NCI-H1930 (cell line): ENCODE results near the gene THAP11.
A peak's percentile ranks its signal among the peaks of the same experiment; 100 is the strongest.
"Not testable (repeated sequence)": the region's sequence is repeated elsewhere in the genome, so short reads cannot be mapped to it uniquely, and the experiment has no call there.

ENCODE experiments used
- DNase-seq, 2 experiments: peaks; one replicate each; lab custom pipeline; 2025; lab: John Stamatoyannopoulos, UW

THAP11 gene

DNA sequence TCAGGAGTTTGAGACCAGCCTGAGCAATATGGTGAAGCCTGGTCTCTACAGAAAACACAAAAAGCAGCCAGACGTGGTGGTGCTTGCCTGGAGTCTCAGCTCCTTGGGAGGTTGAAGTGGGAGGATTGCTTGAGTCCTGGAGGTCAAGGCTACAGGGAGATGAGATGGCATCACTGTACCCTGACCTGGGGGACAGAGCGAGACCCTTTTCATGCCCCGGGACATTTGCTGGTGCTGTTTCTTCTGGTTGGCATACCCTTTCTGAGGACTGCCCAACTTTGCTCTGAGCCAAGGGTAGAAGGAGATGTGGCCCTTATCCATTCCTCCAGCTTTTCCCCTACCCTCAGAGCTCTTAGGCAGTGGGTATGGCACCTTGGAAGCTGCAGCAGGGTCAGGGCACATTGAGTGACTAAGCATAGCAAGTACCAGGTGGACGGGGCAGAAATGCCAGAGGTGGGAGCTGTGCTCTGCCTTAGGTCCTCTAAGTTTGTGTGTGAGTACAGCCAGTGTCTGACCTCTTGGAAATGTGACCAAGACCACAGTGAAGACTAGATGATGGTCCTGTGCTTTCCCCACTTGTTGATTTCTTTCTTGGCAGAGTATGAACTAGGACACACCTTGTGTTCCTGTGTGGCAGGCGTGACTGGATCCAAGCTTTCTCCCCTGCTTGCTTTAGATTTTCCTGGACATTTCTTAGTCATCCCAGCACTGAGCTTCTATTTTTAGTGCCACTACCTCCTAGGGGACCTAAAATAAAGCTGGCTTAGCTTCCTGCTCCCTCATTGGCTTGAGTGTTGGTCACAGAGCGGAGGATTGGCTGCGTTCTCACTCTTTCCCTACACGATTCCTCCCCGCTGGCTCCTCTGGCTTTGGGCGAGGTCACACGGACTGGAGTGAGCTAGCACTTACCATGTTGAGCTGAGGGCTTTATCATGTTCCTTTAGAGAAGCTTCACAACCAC lies 20.8 kb downstream of the THAP11 start:
- no peak for DNase-seq

DNA sequence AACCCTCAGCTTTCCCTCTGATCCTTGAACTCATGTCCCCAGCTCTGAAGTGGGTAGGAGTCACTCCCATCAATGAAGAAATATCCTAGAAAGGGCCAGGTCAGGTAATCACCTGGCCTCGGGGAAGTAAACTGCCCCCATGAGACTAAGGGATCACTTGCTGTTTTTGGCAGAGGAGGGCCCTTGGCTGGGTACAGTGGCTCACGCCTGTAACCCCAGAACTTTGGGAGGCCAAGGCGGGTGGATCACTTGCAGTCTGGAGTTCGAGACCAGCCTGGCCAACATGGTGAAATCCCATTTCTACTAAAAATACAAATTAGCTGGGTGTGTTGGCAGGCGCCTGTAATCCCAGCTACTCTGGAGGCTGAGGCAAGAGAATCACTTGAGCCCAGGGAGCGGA lies 21.9 kb downstream of the THAP11 start:
- not testable (repeated sequence) for DNase-seq

DNA sequence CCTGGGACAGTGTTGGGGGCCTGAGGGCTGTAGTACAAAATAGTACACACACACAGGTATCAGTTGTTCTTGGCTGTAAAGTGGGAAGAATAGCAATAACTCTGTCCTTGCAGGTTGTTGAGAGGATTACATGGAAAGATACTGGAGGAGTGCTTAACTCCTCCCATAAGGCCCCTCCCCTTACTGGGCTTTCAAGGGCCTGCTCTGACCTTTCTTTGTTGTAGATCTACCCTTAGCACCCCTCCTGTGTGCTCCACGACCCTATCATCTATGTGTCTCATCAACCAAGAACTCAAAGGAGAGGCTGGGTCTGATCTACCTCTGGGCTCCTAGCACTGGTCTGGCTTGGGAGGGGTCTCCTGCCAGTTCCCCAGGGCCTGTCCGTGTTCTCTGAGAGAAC lies 22.5 kb downstream of the THAP11 start:
- no peak for DNase-seq

DNA sequence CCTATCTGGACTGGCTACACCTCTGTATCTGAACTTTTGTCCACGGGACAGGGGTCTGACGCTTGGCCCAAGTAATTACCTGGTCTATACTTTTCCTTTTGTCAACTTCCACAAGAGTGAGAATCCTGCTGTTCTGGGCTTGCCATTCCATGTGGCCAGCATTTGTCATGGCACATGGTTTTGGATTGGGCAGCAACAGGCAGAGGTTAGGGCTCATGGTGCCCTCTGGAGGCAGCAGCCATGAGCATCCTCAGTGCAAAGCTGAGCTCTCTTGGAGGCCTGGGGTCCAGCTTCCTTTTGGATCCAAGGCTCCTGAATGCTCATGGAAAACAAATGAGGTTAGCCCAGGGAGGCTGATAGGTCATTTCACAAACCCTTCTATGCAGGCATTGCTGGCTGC lies 23.2 kb downstream of the THAP11 start:
- DNase-seq = no peak

DNA sequence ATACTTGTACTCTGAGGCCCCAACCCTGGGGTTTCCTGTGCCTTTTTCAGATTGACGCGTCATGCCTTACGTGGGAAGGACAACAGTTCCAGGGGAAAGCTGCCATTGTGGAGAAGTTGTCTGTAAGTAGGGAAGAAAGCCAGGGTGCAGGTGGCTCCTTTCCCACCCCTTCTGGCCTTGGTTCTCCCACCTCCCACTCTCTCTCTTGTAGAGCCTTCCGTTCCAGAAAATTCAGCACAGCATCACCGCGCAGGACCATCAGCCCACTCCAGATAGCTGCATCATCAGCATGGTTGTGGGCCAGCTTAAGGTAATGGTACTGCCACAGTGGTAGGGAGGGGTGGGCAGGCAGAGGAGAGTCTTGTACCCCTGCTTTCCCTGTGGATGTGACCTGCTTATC lies 26.2 kb downstream of the THAP11 start:
- no peak for DNase-seq

DNA sequence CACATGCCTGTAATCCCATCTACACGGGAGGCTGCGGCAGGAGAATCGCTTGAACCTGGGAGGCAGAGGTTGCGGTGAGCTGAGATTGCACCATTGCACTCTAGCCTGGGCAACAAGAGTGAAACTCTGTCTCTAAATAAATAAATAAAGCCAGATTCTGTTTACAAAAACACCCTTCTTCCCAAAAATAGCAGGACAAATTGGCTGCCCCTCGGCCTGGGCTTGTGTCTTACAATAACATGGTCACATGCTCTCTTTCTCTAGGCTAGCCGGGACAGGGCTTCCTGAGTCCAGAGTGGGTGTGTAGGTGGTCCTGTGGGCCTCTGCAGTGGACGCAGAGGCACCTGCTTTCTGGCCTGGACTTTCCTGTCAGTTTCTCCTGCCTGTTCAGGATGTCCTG lies 27.5 kb downstream of the THAP11 start:
- no peak for DNase-seq

DNA sequence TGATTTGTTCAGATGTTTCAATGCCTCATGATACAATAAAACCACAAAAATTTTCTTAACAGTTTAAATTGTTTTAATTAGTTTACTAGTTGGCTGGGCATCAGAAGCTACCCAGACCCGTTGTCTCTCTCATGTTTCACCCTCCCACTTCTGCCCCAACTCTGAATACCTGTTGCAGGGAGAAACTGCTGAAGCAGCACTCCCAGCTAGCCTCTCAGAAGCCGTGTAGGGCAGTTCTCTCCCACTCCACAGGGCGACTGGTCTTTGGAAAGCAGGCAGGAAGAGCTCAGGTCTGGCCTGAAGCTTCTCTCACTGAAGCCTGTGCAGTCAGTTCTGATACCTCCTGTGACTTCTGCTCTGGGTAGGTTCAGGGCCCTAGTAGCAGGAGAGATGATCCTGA lies 29.1 kb downstream of the THAP11 start:
- DNase-seq = no peak

DNA sequence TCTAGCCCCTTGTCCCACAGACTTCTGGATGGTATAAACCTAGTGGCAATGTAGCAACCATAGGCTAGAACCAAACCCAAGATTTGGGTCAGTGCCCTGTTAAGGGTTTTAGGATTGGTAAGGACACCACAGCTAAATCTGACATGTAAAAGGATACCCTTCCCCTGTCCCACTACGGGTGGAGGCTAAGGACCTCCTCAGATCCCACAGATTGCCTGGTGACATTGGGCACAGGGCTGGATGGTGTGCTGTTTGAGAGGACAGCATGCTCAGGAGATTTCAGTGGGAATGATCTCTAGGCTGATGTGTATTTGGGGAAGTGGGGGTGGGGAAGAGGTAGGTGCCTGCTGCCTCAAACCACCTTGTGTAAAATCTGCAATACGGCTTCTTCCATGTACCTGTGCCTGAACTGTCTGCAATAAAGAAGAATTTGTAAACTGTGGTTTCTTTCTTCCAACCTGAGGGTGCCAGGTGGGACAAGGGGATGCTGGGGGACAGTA lies 30.1 kb downstream of the THAP11 start:
- DNase-seq = no peak

DNA sequence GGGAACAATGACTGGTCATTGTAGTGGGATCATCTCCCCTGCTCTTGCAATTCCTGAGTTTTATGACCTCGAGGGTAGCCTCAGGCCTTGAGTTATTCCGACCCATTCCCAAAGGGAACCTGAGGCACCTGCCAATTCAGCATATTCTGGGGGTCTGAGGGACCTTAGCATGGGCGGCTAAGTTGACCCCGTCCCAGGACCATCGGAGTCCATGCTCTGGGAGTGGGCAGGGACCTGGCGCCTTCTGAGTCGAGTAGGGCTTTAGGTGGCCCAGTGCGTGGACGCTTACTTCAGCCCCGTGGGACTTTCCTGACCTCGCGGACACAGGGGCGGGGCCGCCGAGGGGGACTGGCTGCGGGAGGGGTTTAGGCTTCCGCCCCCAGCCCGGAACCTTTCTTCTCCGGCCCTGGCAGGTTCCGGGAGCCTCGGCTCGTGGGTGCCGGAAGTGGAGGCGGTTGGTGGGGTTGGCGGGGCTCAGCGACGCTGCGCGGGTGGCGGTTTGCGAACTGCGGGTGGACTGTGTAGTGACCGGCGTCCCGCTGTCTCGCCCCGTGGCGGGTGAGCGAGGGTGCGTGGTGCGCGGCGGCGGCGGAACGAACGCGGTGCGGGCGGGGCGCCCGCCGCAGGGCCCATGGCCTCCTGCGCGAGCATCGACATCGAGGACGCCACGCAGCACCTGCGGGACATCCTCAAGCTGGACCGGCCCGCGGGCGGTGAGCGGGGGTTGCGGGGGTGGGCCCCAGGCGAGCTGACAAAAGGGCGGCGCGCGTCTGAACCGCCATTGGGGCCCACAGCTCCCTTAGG lies 30.7 kb downstream of the THAP11 start, which contains the start of gene EDC4:
Gene EDC4, plus strand, starts transcription at position 422 of the 804 bp plus-strand sequence. Its CDS starts 210 bp downstream, at position 632.
- DNase-seq = peak; percentile 33 to 66

DNA sequence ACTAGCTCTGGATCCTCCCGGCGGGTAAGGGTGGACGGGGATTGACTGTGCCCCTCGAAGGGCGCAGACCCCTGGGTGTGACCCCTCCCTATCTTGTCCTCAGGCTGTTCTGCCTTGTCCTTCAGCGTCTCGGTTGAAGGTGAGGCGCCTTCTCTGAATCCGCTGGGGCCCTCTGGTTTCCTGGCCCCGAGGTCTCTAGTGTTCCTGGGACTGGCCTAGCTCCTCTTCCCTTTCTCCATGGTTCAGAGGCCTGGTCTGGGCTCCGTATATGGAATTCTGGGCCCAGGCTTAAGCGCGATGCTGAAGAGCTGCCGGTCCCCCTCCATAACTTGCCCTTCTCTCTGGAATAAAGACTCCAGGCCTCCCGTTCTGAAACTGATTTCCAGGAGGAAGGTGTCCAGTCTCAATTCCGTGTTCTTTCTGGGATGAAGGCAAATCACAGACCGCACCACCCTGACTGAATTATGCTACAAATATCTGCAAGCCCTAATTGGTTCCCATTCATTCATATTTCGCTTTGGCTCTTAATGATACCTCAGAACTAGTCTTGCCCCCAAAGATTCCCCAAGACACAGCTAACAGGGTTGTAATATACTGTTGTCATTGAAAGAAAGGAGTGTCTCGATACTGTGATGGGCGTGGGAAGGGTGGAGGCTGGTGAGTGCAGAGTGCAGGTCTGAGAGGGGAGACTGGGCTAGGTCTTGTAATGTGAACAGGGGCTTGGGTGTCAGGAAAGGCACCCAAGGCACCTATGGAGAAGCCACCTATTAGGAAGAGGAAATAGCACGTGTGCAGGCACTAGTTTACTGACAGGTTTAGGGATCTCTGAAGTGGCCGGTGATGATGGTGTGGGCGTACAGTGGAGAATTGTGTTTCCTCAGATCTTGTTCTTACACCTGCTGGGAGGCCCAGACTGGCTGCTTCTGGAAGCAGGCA lies 31.6 kb downstream of the THAP11 start:
- no peak for DNase-seq

DNA sequence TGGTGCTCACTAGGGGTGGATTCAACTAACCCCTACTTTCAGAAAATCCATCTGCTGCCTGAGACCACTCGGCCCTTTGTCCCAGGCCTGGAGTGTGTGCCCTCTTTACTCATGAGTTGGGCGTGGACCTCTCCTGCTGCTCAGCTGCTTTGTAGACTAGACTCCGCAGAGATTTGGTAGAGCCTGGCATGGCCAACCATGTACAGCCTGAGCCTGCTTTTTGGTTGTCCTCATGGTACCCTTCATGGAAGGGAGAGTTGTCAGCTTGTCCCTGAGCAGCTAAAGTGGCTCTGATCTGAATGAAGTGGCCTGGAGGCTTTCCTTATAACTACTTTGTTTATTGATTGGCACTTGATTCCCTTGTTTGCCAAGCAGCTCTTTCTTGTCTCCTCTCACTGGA lies 32.3 kb downstream of the THAP11 start:
- no peak for DNase-seq

DNA sequence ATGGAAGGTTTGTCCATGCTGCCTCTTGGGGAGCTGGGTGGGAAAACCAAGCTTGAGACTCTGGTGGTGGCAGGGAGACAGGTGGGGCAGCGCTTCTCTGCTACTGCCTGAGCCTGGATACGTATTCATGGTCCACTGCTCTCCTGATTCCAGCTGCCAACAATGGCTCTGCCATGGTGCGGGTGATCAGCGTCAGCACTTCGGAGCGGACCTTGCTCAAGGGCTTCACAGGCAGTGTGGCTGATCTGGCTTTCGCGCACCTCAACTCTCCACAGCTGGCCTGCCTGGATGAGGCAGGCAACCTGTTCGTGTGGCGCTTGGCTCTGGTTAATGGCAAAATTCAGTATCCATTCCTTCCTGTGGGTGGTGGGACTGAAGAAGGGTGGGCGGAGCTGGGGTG lies 34.9 kb downstream of the THAP11 start:
- DNase-seq = no peak

DNA sequence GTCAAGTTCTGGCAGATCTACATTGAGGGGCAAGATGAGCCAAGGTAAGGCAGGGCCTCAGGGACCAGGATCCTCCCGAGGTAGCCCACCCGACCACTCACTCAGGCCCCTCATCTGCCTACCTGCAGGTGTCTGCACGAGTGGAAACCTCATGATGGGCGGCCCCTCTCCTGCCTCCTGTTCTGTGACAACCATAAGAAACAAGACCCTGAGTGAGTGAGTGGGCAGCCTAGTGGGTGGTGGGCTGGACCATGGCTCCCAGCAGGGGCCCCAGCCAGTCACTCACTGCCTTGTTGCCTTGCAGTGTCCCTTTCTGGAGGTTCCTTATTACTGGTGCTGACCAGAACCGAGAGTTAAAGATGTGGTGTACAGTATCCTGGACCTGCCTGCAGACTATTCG lies 36.1 kb downstream of the THAP11 start:
- DNase-seq = no peak

DNA sequence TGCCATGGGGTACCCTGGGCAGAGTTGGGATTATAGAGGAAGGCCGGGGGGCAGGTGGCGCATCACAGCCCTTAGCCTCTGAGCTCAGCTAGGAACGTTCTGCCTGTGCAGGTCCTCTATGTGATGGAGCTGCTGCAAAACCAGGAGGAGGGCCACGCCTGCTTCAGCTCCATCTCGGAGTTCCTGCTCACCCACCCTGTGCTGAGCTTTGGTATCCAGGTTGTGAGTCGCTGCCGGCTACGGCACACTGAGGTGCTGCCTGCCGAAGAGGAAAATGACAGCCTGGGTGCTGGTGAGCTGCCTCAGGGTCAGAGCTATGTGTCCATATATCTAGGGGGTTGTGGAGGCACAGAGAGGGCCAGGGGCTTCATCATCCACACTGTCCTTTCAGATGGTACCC lies 36.7 kb downstream of the THAP11 start:
- no peak for DNase-seq

DNA sequence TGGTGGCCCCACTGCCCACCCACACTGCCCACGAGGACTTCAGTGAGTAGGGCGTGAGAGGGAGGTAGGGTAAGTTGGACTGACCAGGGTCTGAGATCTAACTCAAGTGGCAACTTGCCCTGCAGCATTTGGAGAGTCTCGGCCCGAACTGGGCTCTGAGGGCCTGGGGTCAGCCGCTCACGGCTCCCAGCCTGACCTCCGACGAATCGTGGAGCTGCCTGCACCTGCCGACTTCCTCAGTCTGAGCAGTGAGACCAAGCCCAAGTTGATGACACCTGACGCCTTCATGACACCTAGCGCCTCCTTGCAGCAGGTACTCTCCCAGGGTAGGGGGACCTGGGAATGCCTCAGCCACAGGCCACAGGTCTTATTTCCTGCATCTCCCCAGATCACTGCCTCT lies 37.3 kb downstream of the THAP11 start:
- DNase-seq = no peak

DNA sequence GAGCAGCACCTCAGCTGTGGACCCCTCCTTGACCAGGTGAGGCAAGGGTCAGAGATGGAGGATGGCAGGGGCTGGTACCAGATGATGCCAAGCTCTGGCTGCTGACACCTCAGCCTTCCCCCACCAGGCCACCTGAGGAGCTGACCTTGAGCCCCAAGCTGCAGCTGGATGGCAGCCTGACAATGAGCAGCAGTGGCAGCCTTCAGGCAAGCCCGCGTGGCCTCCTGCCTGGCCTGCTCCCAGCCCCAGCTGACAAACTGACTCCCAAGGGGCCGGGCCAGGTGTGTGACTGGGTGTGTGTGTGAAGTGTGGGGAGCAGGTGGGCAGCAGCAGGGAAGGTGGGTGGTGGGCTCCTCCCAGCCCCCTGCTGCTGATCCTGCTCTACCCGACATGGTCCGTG lies 37.8 kb downstream of the THAP11 start:
- DNase-seq = no peak

DNA sequence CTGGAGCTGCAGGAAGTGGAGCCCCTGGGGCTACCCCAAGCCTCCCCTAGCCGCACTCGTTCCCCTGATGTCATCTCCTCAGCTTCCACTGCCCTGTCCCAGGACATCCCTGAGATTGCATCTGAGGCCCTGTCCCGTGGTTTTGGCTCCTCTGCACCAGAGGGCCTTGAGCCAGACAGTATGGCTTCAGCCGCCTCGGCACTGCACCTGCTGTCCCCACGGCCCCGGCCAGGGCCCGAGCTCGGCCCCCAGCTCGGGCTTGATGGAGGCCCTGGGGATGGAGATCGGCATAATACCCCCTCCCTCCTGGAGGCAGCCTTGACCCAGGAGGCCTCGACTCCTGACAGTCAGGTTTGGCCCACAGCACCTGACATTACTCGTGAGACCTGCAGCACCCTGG lies 38.5 kb downstream of the THAP11 start:
- DNase-seq = no peak

DNA sequence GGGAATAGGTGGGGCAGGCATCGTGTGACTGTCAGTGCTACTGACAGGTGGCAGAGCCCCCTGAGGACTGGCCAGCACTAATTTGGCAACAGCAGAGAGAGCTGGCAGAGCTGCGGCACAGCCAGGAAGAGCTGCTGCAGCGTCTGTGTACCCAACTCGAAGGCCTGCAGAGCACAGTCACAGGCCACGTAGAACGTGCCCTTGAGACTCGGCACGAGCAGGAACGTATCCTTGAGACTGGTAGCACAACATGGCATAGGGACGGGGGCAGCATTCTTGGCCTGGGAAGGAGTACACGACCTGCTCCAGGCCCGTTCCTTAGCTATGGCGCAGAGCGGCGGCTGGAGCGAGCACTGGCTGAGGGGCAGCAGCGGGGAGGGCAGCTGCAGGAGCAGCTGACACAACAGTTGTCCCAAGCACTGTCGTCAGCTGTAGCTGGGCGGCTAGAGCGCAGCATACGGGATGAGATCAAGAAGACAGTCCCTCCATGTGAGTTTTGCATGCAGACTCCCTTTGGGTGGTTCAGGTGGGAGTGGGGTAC lies 39.6 kb downstream of the THAP11 start:
- no peak for DNase-seq

DNA sequence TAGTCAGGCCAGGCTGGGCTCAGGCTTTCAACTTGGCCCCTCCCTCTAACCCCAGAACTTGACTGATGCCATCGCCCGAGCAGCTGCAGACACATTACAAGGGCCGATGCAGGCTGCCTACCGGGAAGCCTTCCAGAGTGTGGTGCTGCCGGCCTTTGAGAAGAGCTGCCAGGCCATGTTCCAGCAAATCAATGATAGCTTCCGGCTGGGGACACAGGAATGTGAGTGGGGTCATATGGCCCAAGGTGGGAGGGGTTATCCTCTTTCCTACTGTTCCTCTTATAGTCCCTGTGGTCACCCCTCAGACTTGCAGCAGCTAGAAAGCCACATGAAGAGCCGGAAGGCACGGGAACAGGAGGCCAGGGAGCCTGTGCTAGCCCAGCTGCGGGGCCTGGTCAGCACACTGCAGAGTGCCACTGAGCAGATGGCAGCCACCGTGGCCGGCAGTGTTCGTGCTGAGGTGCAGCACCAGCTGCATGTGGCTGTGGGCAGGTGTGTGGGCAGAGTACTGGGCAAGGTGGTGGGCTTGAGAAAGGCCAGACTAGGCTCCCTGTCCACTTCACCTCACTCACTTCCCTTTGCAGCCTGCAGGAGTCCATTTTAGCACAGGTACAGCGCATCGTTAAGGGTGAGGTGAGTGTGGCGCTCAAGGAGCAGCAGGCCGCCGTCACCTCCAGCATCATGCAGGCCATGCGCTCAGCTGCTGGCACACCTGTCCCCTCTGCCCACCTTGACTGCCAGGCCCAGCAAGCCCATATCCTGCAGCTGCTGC lies 40.4 kb downstream of the THAP11 start:
- DNase-seq = no peak

DNA sequence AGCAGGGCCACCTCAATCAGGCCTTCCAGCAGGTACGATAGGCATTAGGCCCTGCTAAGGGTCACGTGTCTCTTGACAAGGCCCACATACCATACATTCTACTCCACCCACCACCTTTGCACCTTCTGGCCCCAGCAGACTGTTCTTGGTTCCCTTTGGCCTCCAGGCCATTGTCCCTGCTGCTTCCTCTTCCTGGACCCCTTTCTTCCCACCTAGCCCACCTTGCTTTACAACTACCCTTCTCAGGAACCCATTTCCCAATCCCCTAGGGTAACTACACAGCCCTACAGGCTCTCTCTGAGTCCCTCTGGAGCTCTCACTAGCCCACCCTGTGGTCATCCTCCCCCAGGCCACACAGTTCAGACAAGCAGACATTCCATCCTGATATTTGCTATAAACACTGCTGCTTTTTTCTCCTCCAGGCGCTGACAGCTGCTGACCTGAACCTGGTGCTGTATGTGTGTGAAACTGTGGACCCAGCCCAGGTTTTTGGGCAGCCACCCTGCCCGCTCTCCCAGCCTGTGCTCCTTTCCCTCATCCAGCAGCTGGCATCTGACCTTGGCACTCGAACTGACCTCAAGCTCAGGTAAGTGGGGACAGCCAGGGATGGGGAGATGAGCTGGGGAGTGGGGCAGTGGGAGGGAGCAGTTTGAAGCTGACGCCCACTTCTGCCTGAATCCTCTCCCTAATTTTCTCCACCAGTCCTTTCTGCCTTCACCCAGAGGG lies 41.2 kb downstream of the THAP11 start:
- DNase-seq = no peak
